HG03520 (cell line): Measurements from ENCODE around the gene VGLL4.

Experiments
- ATAC-seq: cut with Tn5 transposase; IDR thresholded peaks from one replicate; pipeline ENCODE4 v1.9.1; 2021; ENCODE audit warnings: mild to moderate bottlenecking, moderate library complexity; ENCODE audit not compliant: unreplicated experiment

VGLL4 gene

GRCh38 chr3:11629716-11630115 lies 14.0 kb downstream of the VGLL4 start:
- no peak for ATAC-seq

GRCh38 chr3:11627612-11628011 lies 16.1 kb downstream of the VGLL4 start:
- ATAC-seq: no peak

- peak; percentile 54 for ATAC-seq
Observed at GRCh38 chr3:11626084-11626463, 17.6 kb downstream of the VGLL4 start.

- ATAC-seq: no peak
Observed at GRCh38 chr3:11625376-11626083, 18.2 kb downstream of the VGLL4 start.

- ATAC-seq: no peak
Observed at GRCh38 chr3:11624704-11625375, 18.9 kb downstream of the VGLL4 start.

DNA sequence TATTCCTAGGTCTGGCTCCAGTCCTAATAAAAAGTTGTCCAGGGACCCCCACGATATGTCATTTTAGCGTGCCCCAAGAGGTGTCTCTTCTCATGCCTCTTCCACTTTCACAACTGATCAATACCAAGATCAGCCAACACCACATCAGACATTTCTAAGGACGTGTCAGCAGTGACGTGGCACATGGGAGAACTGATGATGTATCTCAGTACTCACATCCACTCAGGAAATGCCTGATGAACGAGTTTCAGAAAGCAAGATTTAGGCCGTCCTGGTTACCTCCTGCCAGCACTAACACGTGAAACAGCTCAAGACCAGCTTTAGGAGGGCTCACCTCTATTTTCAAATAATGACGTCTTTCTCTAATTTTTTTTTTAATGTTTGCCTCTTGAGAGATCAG lies 19.6 kb downstream of the VGLL4 start:
- peak; percentile 56 for ATAC-seq

GRCh38 chr3:11622586-11623550 lies 20.8 kb downstream of the VGLL4 start:
- ATAC-seq: no peak

DNA sequence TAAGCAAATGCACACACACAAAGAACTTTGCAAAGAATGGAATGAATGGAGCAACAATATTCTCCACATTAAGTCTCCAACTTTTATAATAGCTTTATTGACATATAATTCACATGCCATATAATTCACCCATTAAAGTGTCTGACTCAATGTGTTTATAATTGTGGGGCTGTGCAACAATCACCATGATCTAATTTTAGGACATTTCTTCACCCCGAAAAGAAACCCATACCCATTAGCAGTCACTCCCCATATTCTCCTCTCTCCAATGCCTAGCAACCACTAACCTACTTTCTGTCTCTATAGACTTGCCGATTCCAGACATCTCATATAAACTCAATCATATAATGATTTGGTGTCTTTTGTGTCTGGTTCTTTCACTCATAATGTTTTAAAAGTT lies 22.6 kb downstream of the VGLL4 start:
- ATAC-seq: no peak

- no peak for ATAC-seq
Observed at GRCh38 chr3:11619946-11620652, 23.6 kb downstream of the VGLL4 start.

- ATAC-seq: no peak
Observed at GRCh38 chr3:11619461-11619860, 24.3 kb downstream of the VGLL4 start.

- ATAC-seq: no peak
Observed at GRCh38 chr3:11618904-11619303, 24.8 kb downstream of the VGLL4 start.

GRCh38 chr3:11616551-11616950 lies 27.2 kb downstream of the VGLL4 start:
- ATAC-seq: no peak

DNA sequence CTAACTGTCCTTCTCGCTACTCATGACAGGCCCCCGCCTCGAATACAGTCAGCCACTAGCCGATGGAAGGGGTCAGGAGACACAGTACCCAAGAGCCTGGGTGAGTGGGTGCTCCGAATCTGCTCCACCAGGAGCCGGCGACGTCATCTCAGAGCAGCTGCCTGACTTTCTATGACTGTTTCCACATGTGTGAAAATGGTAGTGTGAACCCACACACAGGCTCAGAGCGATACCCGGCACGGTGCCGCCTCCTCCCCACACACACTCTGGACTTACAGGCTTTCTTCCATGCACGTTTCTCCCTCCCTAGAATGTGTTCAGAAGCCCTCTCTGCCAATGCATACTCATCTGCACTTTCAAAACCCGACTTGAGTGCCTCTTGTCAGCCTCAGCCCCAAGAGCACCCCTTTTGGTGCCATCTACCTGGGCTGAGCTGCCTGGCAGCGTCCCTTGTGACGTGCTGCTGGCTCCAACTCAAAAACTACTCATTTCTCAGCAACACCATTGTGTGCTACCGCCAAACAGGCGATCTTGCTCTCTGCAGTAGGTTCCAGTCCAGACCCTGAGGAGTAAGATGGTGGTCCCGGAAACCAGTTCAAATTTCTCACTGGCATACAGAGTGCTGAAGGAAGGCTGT lies 29.7 kb downstream of the VGLL4 start:
- no peak for ATAC-seq

DNA sequence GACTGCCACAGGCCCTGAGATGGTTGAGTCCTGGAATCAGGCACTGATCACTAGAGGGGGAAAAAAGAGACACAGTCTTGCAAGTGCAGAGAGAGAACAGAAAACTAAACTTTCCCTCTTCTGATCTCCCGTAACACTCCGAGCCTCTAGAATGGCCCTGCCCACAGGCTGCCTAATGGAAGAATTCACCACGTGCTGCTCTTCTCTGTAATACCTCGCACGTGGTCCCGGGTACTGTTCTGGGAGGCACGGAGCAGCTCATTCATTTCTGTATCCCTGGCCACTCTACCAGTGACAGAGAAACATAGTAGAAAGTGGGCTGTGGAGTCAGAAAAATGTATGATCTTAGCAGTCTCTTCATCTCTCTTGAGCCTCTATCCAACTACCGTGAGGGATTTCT lies 30.4 kb downstream of the VGLL4 start:
- no peak for ATAC-seq

GRCh38 chr3:11612515-11613188 lies 31.1 kb downstream of the VGLL4 start:
- no peak for ATAC-seq

GRCh38 chr3:11611341-11611799 lies 32.3 kb downstream of the VGLL4 start:
- no peak for ATAC-seq

- ATAC-seq: no peak
Observed at GRCh38 chr3:11610700-11611275, 32.9 kb downstream of the VGLL4 start.

GRCh38 chr3:11610044-11610671 lies 33.6 kb downstream of the VGLL4 start:
- no peak for ATAC-seq

- no peak for ATAC-seq
Observed at GRCh38 chr3:11609481-11609880, 34.2 kb downstream of the VGLL4 start.
